ENCODE measurements around the gene ZCCHC7.
"Not testable (repeated sequence)": the region's sequence is repeated elsewhere in the genome, so short reads cannot be mapped to it uniquely, and the experiment has no call there.

The ZCCHC7 gene

DNA sequence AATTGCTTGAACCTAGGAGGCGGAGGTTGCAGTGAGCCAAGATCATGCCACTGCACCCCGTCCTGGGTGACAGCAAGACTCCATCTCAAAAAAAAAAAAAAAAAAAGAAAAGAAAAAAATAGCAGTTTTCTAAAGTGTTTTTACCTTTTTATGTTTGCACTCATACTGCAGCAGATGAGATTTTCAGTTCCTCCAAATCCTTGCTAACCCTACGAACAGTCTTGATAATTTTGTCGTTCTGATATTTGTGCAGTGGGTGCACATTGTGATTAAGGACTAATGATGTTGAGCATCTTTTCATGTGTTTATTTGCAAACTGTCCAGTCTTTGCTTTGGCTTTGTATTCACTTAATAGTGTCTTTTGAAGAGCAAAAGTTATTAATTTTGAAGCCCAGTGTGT lies 42.9 kb downstream of the ZCCHC7 start:
- Histone ChIP-seq H3K4me3 (ENCODE audit: low read length) (no peak overlapping the region), H3K4me1 (ENCODE audit: insufficient read depth, low read length) (no peaks in the 10 kb centered on the region), H3K27me3 (ENCODE audit: insufficient read depth, low read length) (no peaks in the 10 kb centered on the region), H3K9me3 (ENCODE audit: low read length) (no peaks in the 10 kb centered on the region), H3K36me3 (ENCODE audit: insufficient read depth, low read length) (no peaks in the 10 kb centered on the region), H2AFZ (ENCODE audit: low read depth, low read length) (no peak overlapping the region)

- not testable (repeated sequence) for H3K4me1 ChIP-seq (ENCODE audit: insufficient read depth, low read length); H3K4me3 ChIP-seq (ENCODE audit: low read length); H2AFZ ChIP-seq (ENCODE audit: low read depth, low read length); H3K36me3 ChIP-seq (ENCODE audit: insufficient read depth, low read length); H3K27me3 ChIP-seq (ENCODE audit: insufficient read depth, low read length); H3K9me3 ChIP-seq (ENCODE audit: low read length)
Observed at GRCh38 chr9:37164335-37164734, 44.0 kb downstream of the ZCCHC7 start.

DNA sequence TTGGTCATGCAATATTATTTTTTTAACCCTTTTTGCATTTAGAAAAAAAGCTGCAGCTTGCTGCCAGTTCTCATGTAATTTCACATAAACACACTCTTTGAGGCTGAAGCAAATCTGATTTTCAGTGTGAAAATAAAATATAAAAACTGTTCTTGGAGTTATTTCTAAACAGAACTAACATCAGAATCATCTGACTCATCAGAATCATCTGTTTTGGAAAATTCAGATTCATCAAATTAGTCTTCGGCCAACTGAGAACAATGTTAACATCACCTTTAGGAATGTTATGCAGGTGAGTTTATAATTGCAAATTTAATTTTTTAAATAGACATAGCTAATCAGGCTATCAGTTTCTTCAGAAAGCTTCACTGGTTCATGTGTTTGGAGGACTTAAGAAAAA lies 45.3 kb downstream of the ZCCHC7 start:
- Histone ChIP-seq H3K27me3 (ENCODE audit: insufficient read depth, low read length) (no peaks in the 10 kb centered on the region), H2AFZ (ENCODE audit: low read depth, low read length) (no peak overlapping the region), H3K4me1 (ENCODE audit: insufficient read depth, low read length) (no peaks in the 10 kb centered on the region), H3K36me3 (ENCODE audit: insufficient read depth, low read length) (no peaks in the 10 kb centered on the region), H3K4me3 (ENCODE audit: low read length) (no peak overlapping the region), H3K9me3 (ENCODE audit: low read length) (no peaks in the 10 kb centered on the region)

DNA sequence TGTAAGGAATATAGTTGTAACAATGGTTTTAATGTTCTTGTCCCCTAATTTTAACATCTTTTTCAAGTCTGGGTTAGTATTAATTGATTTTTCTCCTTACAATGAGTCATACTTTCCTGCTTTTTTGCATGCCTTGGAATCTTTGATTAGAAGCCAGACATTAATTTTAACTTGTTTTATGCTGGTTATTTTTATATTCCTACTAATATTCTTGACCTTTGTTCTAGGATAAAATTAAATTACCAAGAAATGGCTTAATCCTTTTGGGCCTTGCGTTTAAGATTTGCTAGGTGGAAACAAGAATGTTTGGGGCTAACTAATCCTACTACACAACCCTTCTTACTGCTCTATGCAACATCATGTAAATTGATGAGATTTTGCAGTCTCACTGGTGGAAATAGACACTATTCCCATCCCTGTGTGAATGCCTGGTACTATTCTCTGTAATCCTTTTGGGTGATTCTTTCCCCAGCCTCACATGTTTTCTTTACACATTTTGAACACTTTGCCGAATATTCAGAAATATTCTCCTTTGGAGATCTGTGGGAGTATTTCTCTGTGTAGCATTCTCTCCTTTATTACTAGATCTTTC lies 47.2 kb downstream of the ZCCHC7 start:
- H3K9me3 ChIP-seq (ENCODE audit: low read length), result no peaks in the 10 kb centered on the region
- H3K4me3 ChIP-seq (ENCODE audit: low read length), result no peak overlapping the region
- no peaks in the 10 kb centered on the region for H3K36me3 ChIP-seq (ENCODE audit: insufficient read depth, low read length)
- no peaks in the 10 kb centered on the region for H3K4me1 ChIP-seq (ENCODE audit: insufficient read depth, low read length)
- no peak overlapping the region for H2AFZ ChIP-seq (ENCODE audit: low read depth, low read length)
- no peaks in the 10 kb centered on the region for H3K27me3 ChIP-seq (ENCODE audit: insufficient read depth, low read length)

GRCh38 chr9:37172557-37172956 lies 52.2 kb downstream of the ZCCHC7 start:
- Histone ChIP-seq H3K36me3 (ENCODE audit: insufficient read depth, low read length) (no peaks in the 10 kb centered on the region), H3K9me3 (ENCODE audit: low read length) (no peaks in the 10 kb centered on the region), H3K27me3 (ENCODE audit: insufficient read depth, low read length) (no peaks in the 10 kb centered on the region), H3K4me1 (ENCODE audit: insufficient read depth, low read length) (no peaks in the 10 kb centered on the region), H2AFZ (ENCODE audit: low read depth, low read length) (no peak overlapping the region), H3K4me3 (ENCODE audit: low read length) (no peak overlapping the region)

DNA sequence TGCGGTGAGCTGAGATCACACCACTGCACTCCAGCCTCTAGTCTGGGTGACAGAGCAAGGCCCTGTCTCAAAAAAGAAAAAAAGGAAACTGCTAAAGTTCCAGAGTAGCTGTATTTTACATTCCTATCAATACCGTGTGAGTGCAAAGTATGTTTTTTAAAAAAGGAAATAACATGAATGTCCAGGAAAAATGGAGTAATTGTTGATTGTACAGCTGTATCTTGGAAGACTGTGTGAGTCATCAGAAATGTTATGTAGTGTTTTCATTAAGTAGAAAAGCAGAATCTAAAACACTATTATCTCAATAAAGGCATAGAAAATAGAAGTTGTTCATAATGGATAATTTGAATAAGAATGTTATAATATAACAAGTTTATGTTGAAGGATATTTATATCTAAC lies 53.9 kb downstream of the ZCCHC7 start:
- Histone ChIP-seq H3K4me1 (ENCODE audit: insufficient read depth, low read length) (no peaks in the 10 kb centered on the region), H2AFZ (ENCODE audit: low read depth, low read length) (no peak overlapping the region), H3K36me3 (ENCODE audit: insufficient read depth, low read length) (no peaks in the 10 kb centered on the region)

GRCh38 chr9:37178742-37179141 lies 58.4 kb downstream of the ZCCHC7 start:
- no peak overlapping the region for H2AFZ ChIP-seq (ENCODE audit: low read depth, low read length)
- H3K27me3 ChIP-seq (ENCODE audit: insufficient read depth, low read length), result no peaks in the 10 kb centered on the region
- H3K4me1 ChIP-seq (ENCODE audit: insufficient read depth, low read length), result no peaks in the 10 kb centered on the region
- peaks cover 2% of the 10 kb centered on the region for H3K9me3 ChIP-seq (ENCODE audit: low read length)
- H3K36me3 ChIP-seq (ENCODE audit: insufficient read depth, low read length), result no peaks in the 10 kb centered on the region
- H3K4me3 ChIP-seq (ENCODE audit: low read length), result no peak overlapping the region

More for the DNA sequence above, 53.9 kb downstream of the ZCCHC7 start:
- Histone ChIP-seq H3K27me3 (ENCODE audit: insufficient read depth, low read length) (no peaks in the 10 kb centered on the region), H3K9me3 (ENCODE audit: low read length) (no peaks in the 10 kb centered on the region), H3K4me3 (ENCODE audit: low read length) (no peak overlapping the region)

DNA sequence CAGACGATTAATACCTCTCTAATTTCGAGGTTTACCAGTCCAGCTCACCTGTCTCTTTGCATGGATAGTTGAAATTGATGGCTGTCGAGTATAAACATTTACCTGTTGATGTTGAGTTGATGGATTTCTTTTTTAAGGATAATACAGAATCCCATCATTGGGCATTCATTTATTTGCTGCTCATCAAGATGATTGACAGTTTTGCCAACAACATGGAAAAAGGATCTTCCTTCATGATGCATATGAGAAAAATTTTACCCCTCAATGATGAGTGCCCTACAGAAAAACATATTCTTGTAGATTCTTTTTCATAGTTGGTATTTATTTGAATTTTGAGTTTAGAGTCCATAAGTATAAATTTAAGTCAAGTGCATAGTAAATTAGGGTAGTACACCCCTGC lies 59.2 kb downstream of the ZCCHC7 start:
- no peaks in the 10 kb centered on the region for H3K4me1 ChIP-seq (ENCODE audit: insufficient read depth, low read length)
- no peaks in the 10 kb centered on the region for H3K27me3 ChIP-seq (ENCODE audit: insufficient read depth, low read length)
- no peak overlapping the region for H3K4me3 ChIP-seq (ENCODE audit: low read length)
- H3K9me3 ChIP-seq (ENCODE audit: low read length), result peaks cover 2% of the 10 kb centered on the region
- H2AFZ ChIP-seq (ENCODE audit: low read depth, low read length), result no peak overlapping the region
- H3K36me3 ChIP-seq (ENCODE audit: insufficient read depth, low read length), result no peaks in the 10 kb centered on the region

- no peaks in the 10 kb centered on the region for H3K36me3 ChIP-seq (ENCODE audit: insufficient read depth, low read length)
- no peak overlapping the region for H3K4me3 ChIP-seq (ENCODE audit: low read length)
- H3K9me3 ChIP-seq (ENCODE audit: low read length), result peaks cover 2% of the 10 kb centered on the region
Observed at GRCh38 chr9:37180138-37180537, 59.8 kb downstream of the ZCCHC7 start.

GRCh38 chr9:37182718-37183117 lies 62.3 kb downstream of the ZCCHC7 start:
- peaks cover 2% of the 10 kb centered on the region for H3K9me3 ChIP-seq (ENCODE audit: low read length)
- H3K27me3 ChIP-seq (ENCODE audit: insufficient read depth, low read length), result no peaks in the 10 kb centered on the region
- H3K4me3 ChIP-seq (ENCODE audit: low read length), result no peak overlapping the region
- no peaks in the 10 kb centered on the region for H3K36me3 ChIP-seq (ENCODE audit: insufficient read depth, low read length)
- H2AFZ ChIP-seq (ENCODE audit: low read depth, low read length), result no peak overlapping the region
- H3K4me1 ChIP-seq (ENCODE audit: insufficient read depth, low read length), result no peaks in the 10 kb centered on the region

More at GRCh38 chr9:37180138-37180537, 59.8 kb downstream of the ZCCHC7 start:
- Histone ChIP-seq H2AFZ (ENCODE audit: low read depth, low read length) (no peak overlapping the region), H3K4me1 (ENCODE audit: insufficient read depth, low read length) (no peaks in the 10 kb centered on the region), H3K27me3 (ENCODE audit: insufficient read depth, low read length) (no peaks in the 10 kb centered on the region)

DNA sequence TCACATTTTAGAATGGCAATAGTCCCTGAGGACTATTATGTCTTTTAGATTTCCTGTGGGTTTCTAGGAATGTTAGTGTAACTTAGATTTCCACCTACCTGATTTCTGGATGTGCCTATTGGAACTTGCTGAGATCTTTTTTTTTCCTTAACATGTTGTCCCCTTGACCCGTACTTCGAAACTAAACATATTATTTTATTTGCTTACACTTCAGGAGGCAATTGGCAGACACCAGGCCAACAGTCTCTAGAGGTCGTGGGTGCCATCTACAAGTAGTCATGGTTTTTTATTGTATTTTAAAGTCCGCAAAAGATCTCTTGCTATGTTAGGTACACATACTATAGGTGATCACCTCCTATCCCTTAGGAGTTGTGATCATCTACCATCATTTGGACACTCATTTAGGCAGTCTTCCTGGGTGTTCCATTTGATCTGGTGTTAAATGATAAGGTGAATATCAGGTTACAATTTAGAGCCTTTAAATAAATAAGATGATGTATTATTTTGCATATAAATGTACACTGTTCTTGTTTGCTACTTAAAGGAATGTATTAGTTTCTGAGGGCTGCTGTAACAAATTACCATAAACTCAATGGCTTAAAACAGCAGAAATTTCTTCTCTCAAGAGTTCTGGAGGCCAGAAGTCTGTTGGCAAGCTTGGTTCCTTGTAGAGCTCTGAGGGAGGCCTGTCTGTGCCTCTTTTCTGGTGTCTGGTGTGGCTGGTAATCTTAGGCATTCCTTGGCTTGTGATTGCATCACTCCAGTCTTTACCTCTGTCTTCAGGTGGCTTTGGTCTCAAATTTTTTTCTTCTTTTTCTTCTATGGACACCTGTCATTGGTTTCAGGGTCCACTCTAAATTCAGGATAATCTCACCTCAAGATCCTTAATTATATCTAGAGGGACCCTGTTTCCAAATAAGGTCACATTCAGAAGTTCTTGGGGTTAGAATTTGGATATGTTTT lies 64.8 kb downstream of the ZCCHC7 start:
- no peaks in the 10 kb centered on the region for H3K27me3 ChIP-seq (ENCODE audit: insufficient read depth, low read length)
- H3K9me3 ChIP-seq (ENCODE audit: low read length), result peaks cover 2% of the 10 kb centered on the region
- H3K4me1 ChIP-seq (ENCODE audit: insufficient read depth, low read length), result no peaks in the 10 kb centered on the region
- H3K36me3 ChIP-seq (ENCODE audit: insufficient read depth, low read length), result no peaks in the 10 kb centered on the region
- no peak overlapping the region for H3K4me3 ChIP-seq (ENCODE audit: low read length)
- no peak overlapping the region for H2AFZ ChIP-seq (ENCODE audit: low read depth, low read length)

- H3K4me3 ChIP-seq (ENCODE audit: low read length), result no peak overlapping the region
- H3K9me3 ChIP-seq (ENCODE audit: low read length), result no peaks in the 10 kb centered on the region
- H3K27me3 ChIP-seq (ENCODE audit: insufficient read depth, low read length), result no peaks in the 10 kb centered on the region
- no peaks in the 10 kb centered on the region for H3K4me1 ChIP-seq (ENCODE audit: insufficient read depth, low read length)
- H2AFZ ChIP-seq (ENCODE audit: low read depth, low read length), result no peak overlapping the region
- H3K36me3 ChIP-seq (ENCODE audit: insufficient read depth, low read length), result no peaks in the 10 kb centered on the region
Observed at GRCh38 chr9:37187292-37187691, 66.9 kb downstream of the ZCCHC7 start.

GRCh38 chr9:37187713-37188439 lies 67.5 kb downstream of the ZCCHC7 start:
- Histone ChIP-seq H3K4me1 (ENCODE audit: insufficient read depth, low read length) (no peaks in the 10 kb centered on the region), H3K9me3 (ENCODE audit: low read length) (no peaks in the 10 kb centered on the region), H3K27me3 (ENCODE audit: insufficient read depth, low read length) (no peaks in the 10 kb centered on the region), H2AFZ (ENCODE audit: low read depth, low read length) (no peak overlapping the region), H3K36me3 (ENCODE audit: insufficient read depth, low read length) (no peaks in the 10 kb centered on the region), H3K4me3 (ENCODE audit: low read length) (no peak overlapping the region)
